Urinary bladder (tissue), 4 donors: ENCODE results near the gene FRMD3. TPM values are rescaled to one million over a fixed set of nuclear protein-coding genes. Genes with fewer than 3 reads are reported as not detected.

Experiments
- DNase-seq: peaks from one replicate; pipeline ENCODE4 v3.0.0-alpha.2; 2015; ENCODE audit errors: extremely low spot score
- H3K27ac ChIP-seq: one replicate; pipeline ENCODE4 v1.5.1; 2013; ENCODE audit warnings: low read depth, mild to moderate bottlenecking, moderate library complexity
- H3K36me3 ChIP-seq: one replicate; pipeline ENCODE4 v1.6.1; 2013; ENCODE audit warnings: mild to moderate bottlenecking, moderate library complexity; ENCODE audit not compliant: insufficient read depth
- H3K4me1 ChIP-seq: one replicate; pipeline ENCODE4 v1.6.1; 2013; ENCODE audit warnings: mild to moderate bottlenecking, moderate library complexity; ENCODE audit not compliant: insufficient read depth
- H3K4me3 ChIP-seq: one replicate; pipeline ENCODE4 v1.5.1; 2013; ENCODE audit warnings: low read depth, low read length
- WGBS: extraction: QIAGEN DNeasy Blood & Tissue Kit; methylation state at CpG from one replicate; pipeline ENCODE4 v1.1.7; 2013; 5-methylcytosine and 5-hydroxymethylcytosine counted together
- polyA plus RNA-seq: library from polyadenylated mRNA; stranded (reverse); fragments of 200-250 nt; gene quantifications from one replicate; pipeline ENCODE4 v1.2.3, GENCODE V29; 2013
- total RNA-seq: library from RNA; depleted of rRNA; stranded (reverse); fragments of >200 nt; gene quantifications from one replicate; pipeline ENCODE4 v1.2.3, GENCODE V29; 2014
- donor health status: healthy with polysubstance abuse.
- donor health status: healthy.

Gene FRMD3
- total and polyA plus RNA-seq, 2 donors, result 4.8 to 10.8 TPM

GRCh38 chr9:83432877-83433550 lies 105.2 kb downstream of the FRMD3 start:
- DNase-seq, result no peak
- Histone ChIP-seq H3K36me3 (no peaks in the 10 kb centered on the region), H3K4me3 (no peak overlapping the region), H3K4me1 (no peaks in the 10 kb centered on the region), H3K27ac (no peak overlapping the region)
- WGBS, result 89% methylated on average over 2 of the region's 2 CpGs

- H3K4me1 ChIP-seq, result no peaks in the 10 kb centered on the region
- no peaks in the 10 kb centered on the region for H3K36me3 ChIP-seq
- no peak for DNase-seq
- H3K4me3 ChIP-seq, result no peak overlapping the region
- WGBS, result 29% methylated on average over 6 of the region's 6 CpGs
- H3K27ac ChIP-seq, result no peak overlapping the region
Observed at GRCh38 chr9:83432104-83432627, 106.0 kb downstream of the FRMD3 start.

GRCh38 chr9:83431101-83432060 lies 106.8 kb downstream of the FRMD3 start:
- DNase-seq, result no peak
- no peak overlapping the region for H3K4me3 ChIP-seq
- H3K27ac ChIP-seq, result no peak overlapping the region
- 70% methylated on average over 7 of the region's 7 CpGs for WGBS
- no peaks in the 10 kb centered on the region for H3K36me3 ChIP-seq
- no peaks in the 10 kb centered on the region for H3K4me1 ChIP-seq

- H3K36me3 ChIP-seq, result no peaks in the 10 kb centered on the region
- no peaks in the 10 kb centered on the region for H3K4me1 ChIP-seq
- DNase-seq, result no peak
- no peak overlapping the region for H3K27ac ChIP-seq
- 61% methylated on average over 4 of the region's 4 CpGs for WGBS
- no peak overlapping the region for H3K4me3 ChIP-seq
Observed at GRCh38 chr9:83430681-83431080, 107.5 kb downstream of the FRMD3 start.

- no peaks in the 10 kb centered on the region for H3K4me1 ChIP-seq
- H3K27ac ChIP-seq, result no peak overlapping the region
- no peak for DNase-seq
- WGBS, result 93% methylated on average over 3 of the region's 3 CpGs
- H3K4me3 ChIP-seq, result no peak overlapping the region
- no peaks in the 10 kb centered on the region for H3K36me3 ChIP-seq
Observed at GRCh38 chr9:83429229-83429628, 109.0 kb downstream of the FRMD3 start.

GRCh38 chr9:83425240-83425639 lies 113.0 kb downstream of the FRMD3 start:
- H3K4me1 ChIP-seq, result no peaks in the 10 kb centered on the region
- no peaks in the 10 kb centered on the region for H3K36me3 ChIP-seq
- DNase-seq, result no peak
- WGBS, result 81% methylated on average over 4 of the region's 4 CpGs
- no peak overlapping the region for H3K27ac ChIP-seq
- H3K4me3 ChIP-seq, result no peak overlapping the region

GRCh38 chr9:83424831-83425230 lies 113.4 kb downstream of the FRMD3 start:
- Histone ChIP-seq H3K27ac (no peak overlapping the region), H3K36me3 (no peaks in the 10 kb centered on the region), H3K4me3 (no peak overlapping the region), H3K4me1 (no peaks in the 10 kb centered on the region)
- 72% methylated on average over 2 of the region's 2 CpGs for WGBS
- no peak for DNase-seq

GRCh38 chr9:83423815-83424707 lies 114.1 kb downstream of the FRMD3 start:
- no peak for DNase-seq
- WGBS, result 61% methylated on average over 14 of the region's 14 CpGs
- Histone ChIP-seq H3K4me3 (no peak overlapping the region), H3K4me1 (no peaks in the 10 kb centered on the region), H3K27ac (no peak overlapping the region), H3K36me3 (no peaks in the 10 kb centered on the region)

GRCh38 chr9:83422527-83422926 lies 115.7 kb downstream of the FRMD3 start:
- 56% methylated on average over 3 of the region's 3 CpGs for WGBS
- Histone ChIP-seq H3K36me3 (no peaks in the 10 kb centered on the region), H3K4me1 (no peaks in the 10 kb centered on the region), H3K4me3 (no peak overlapping the region), H3K27ac (no peak overlapping the region)
- no peak for DNase-seq

GRCh38 chr9:83420486-83420885 lies 117.7 kb downstream of the FRMD3 start:
- no peak overlapping the region for H3K4me3 ChIP-seq
- H3K4me1 ChIP-seq, result no peaks in the 10 kb centered on the region
- no peak overlapping the region for H3K27ac ChIP-seq
- H3K36me3 ChIP-seq, result no peaks in the 10 kb centered on the region
- 78% methylated on average over 3 of the region's 3 CpGs for WGBS
- no peak for DNase-seq

- Histone ChIP-seq H3K4me1 (no peaks in the 10 kb centered on the region), H3K27ac (no peak overlapping the region), H3K36me3 (no peaks in the 10 kb centered on the region), H3K4me3 (no peak overlapping the region)
- WGBS, result 58% methylated on average over 4 of the region's 4 CpGs
- no peak for DNase-seq
Observed at GRCh38 chr9:83419961-83420360, 118.2 kb downstream of the FRMD3 start.

GRCh38 chr9:83418283-83418682 lies 119.9 kb downstream of the FRMD3 start:
- 86% methylated on average over 1 of the region's 1 CpG for WGBS
- Histone ChIP-seq H3K27ac (no peak overlapping the region), H3K4me1 (no peaks in the 10 kb centered on the region), H3K36me3 (no peaks in the 10 kb centered on the region), H3K4me3 (no peak overlapping the region)
- DNase-seq, result no peak

- Histone ChIP-seq H3K27ac (no peak overlapping the region), H3K36me3 (no peaks in the 10 kb centered on the region), H3K4me3 (no peak overlapping the region), H3K4me1 (no peaks in the 10 kb centered on the region)
- 91% methylated on average over 4 of the region's 4 CpGs for WGBS
- no peak for DNase-seq
Observed at GRCh38 chr9:83413367-83413766, 124.8 kb downstream of the FRMD3 start.
